CD14-positive monocyte (primary cell): ENCODE data around the gene KIF4A. TPM values are rescaled to one million over a fixed set of nuclear protein-coding genes. Genes with fewer than 3 reads are reported as not detected.

Source experiments
- DNase-seq, 3 donors: peaks; one replicate each; pipeline ENCODE4 v3.0.0-alpha.2; 2011 to 2022
- H2AFZ ChIP-seq: 2 replicates; pipeline ENCODE4 v1.6.0; 2012; ENCODE audit warnings: mild to moderate bottlenecking, low read depth, low read length, inconsistent platforms; ENCODE audit not compliant: insufficient read depth, poor library complexity, severe bottlenecking
- H3K27ac ChIP-seq, 2 donors: 1 replicate in 1 of 2; 2 replicates in 1 of 2; pipeline ENCODE4 v1.5.1; 2012 to 2013; ENCODE audit warnings: low read length in 2 of 2, control low read depth in 1 of 2, inconsistent platforms in 1 of 2, low read depth in 1 of 2, mild to moderate bottlenecking in 1 of 2
- H3K27me3 ChIP-seq, 2 donors: one replicate each; pipeline versions ENCODE4 v1.6.0 to v1.6.1; 2011 to 2013; ENCODE audit warnings: low read length in 2 of 2; ENCODE audit not compliant: control insufficient read depth in 2 of 2, insufficient read depth in 2 of 2
- H3K36me3 ChIP-seq, 2 donors: replicated peaks in 1 of 2; 1 replicate in 1 of 2; 2 replicates in 1 of 2; pipeline versions ENCODE4 v1.5.1 to v1.6.1; 2012 to 2013; ENCODE audit warnings: low read length in 2 of 2, control low read depth in 1 of 2, inconsistent platforms in 1 of 2, mild to moderate bottlenecking in 1 of 2; ENCODE audit not compliant: insufficient read depth in 2 of 2, control insufficient read depth in 1 of 2
- H3K4me1 ChIP-seq, 2 donors: 1 replicate in 1 of 2; 2 replicates in 1 of 2; pipeline versions ENCODE4 v1.5.1 to v1.6.1; 2012 to 2013; ENCODE audit warnings: low read length in 2 of 2, control low read depth in 1 of 2, inconsistent platforms in 1 of 2, mild to moderate bottlenecking in 1 of 2, moderate library complexity in 1 of 2; ENCODE audit not compliant: insufficient read depth in 2 of 2, control insufficient read depth in 1 of 2
- H3K4me2 ChIP-seq: replicated peaks from 2 replicates; pipeline ENCODE3; 2012; ENCODE audit warnings: low read length, moderate library complexity, mild to moderate bottlenecking; ENCODE audit not compliant: poor library complexity, severe bottlenecking; ENCODE audit errors: extremely low read depth
- H3K4me3 ChIP-seq, 3 experiments: fragments of 200-600 bp in 1 of 3; sonication (generic) in 1 of 3; replicated peaks in 1 of 3; 1 replicate in 2 of 3; 2 replicates in 1 of 3; pipeline ENCODE4 v1.5.1; 2011 to 2013; ENCODE audit warnings: low read length in 3 of 3, mild to moderate bottlenecking in 3 of 3, control low read depth in 2 of 3, low read depth in 2 of 3, inconsistent platforms in 1 of 3, moderate library complexity in 1 of 3
- H3K79me2 ChIP-seq: 2 replicates; pipeline ENCODE4 v1.6.0; 2012; ENCODE audit warnings: mild to moderate bottlenecking, control low read depth, inconsistent platforms, low read length, moderate library complexity; ENCODE audit not compliant: insufficient read depth
- H3K9ac ChIP-seq: 2 replicates; pipeline ENCODE4 v1.6.0; 2017; ENCODE audit warnings: low read length, mild to moderate bottlenecking; ENCODE audit not compliant: insufficient read depth, poor library complexity, severe bottlenecking
- H3K9me3 ChIP-seq, 2 donors: replicated peaks in 1 of 2; 1 replicate in 1 of 2; 2 replicates in 1 of 2; pipeline versions ENCODE4 v1.5.1 to v1.6.1; 2012 to 2013; ENCODE audit warnings: low read length in 2 of 2, control low read depth in 1 of 2; ENCODE audit not compliant: control insufficient read depth in 1 of 2, insufficient read depth in 1 of 2
- H4K20me1 ChIP-seq: 2 replicates; pipeline ENCODE4 v1.6.0; 2012; ENCODE audit warnings: mild to moderate bottlenecking, low read length, control low read depth, moderate library complexity; ENCODE audit not compliant: insufficient read depth
- H3K27ac Mint-ChIP-seq, 7 donors: one replicate each; pipeline ENCODE4 v1.8.0; 2020; ENCODE audit warnings: mild to moderate bottlenecking in 7 of 7, mixed read lengths in 7 of 7, moderate library complexity in 6 of 7, inconsistent platforms in 2 of 7
- H3K27me3 Mint-ChIP-seq, 3 donors: one replicate each; pipeline ENCODE4 v1.8.0; 2021 to 2022; ENCODE audit warnings: low read depth in 3 of 3, mild to moderate bottlenecking in 3 of 3, mixed read lengths in 3 of 3, moderate library complexity in 3 of 3, inconsistent platforms in 1 of 3
- H3K36me3 Mint-ChIP-seq, 2 donors: one replicate each; pipeline ENCODE4 v1.8.0; 2020; ENCODE audit warnings: mixed read lengths in 2 of 2, inconsistent platforms in 1 of 2, mild to moderate bottlenecking in 1 of 2
- H3K4me1 Mint-ChIP-seq: one replicate; pipeline ENCODE4 v1.8.0; 2020; ENCODE audit warnings: mild to moderate bottlenecking, mixed read lengths
- H3K4me3 Mint-ChIP-seq, 2 donors: one replicate each; pipeline ENCODE4 v1.8.0; 2020; ENCODE audit warnings: mild to moderate bottlenecking in 2 of 2, mixed read lengths in 2 of 2, moderate library complexity in 1 of 2
- H3K9me3 Mint-ChIP-seq, 7 donors: one replicate each; pipeline ENCODE4 v1.8.0; 2020 to 2022; ENCODE audit warnings: mixed read lengths in 7 of 7, mild to moderate bottlenecking in 6 of 7, moderate library complexity in 6 of 7, inconsistent platforms in 2 of 7
- CTCF ChIP-seq: fragments of 200-600 bp; IDR thresholded peaks from one replicate; pipeline ENCODE4 v1.8.0; 2022; ENCODE audit warnings: antibody characterized with exemption, mild to moderate bottlenecking
- WGBS: methylation state at CpG from one replicate; pipeline ENCODE4 v1.1.5; 2013; ENCODE audit warnings: missing lambda C conversion rate; ENCODE audit not compliant: insufficient coverage; 5-methylcytosine and 5-hydroxymethylcytosine counted together
- intact Hi-C, 2 donors: fragments of 100-400 bp; cut with micrococcal nuclease; formaldehyde crosslinking; loops; one replicate each; pipeline versions ENCODE4 v1.15.0 to v1.15.1; 2023
- polyA plus RNA-seq, 3 donors: library from polyadenylated mRNA; depleted of rRNA in 1 of 3; unstranded in 2 of 3; stranded (reverse) in 1 of 3; fragments of 300-500 nt in 2 of 3; fragments of >200 nt in 1 of 3; fragmentation: Illumina TruSeq in 2 of 3; gene quantifications; 1 replicate in 2 of 3; 2 replicates in 1 of 3; pipeline ENCODE4 v1.2.3, GENCODE V29; 2012 to 2021

The KIF4A gene
- polyA plus RNA-seq, 3 donors = 0.03 TPM; not detected in 2

GRCh38 chrX:70252491-70252890 is 37.4 kb upstream of the KIF4A start:
- Histone ChIP-seq H3K9ac (no peak overlapping the region), H3K9me3 (no peaks in the 10 kb centered on the region), H3K27me3 (peaks cover 0 to 2% of the 10 kb centered on the region in 2 donors), H3K4me1 (no peaks in the 10 kb centered on the region), H3K36me3 (no peaks in the 10 kb centered on the region), H2AFZ (no peak overlapping the region), H3K4me2 (no peak overlapping the region), H3K27ac (no peak overlapping the region), H4K20me1 (no peaks in the 10 kb centered on the region), H3K4me3 (no peak overlapping the region), H3K79me2 (no peaks in the 10 kb centered on the region)
- no peak for TF ChIP-seq CTCF
- no peaks in the 10 kb centered on the region for H3K36me3 Mint-ChIP-seq
- no peak for DNase-seq
- WGBS = 100% methylated on average over 1 of the region's 2 CpGs
- peaks cover 0 to 4% (median 2%) of the 10 kb centered on the region in 3 donors for H3K27me3 Mint-ChIP-seq
- no peaks in the 10 kb centered on the region for H3K4me1 Mint-ChIP-seq
- no peak overlapping the region for H3K27ac Mint-ChIP-seq
- intact Hi-C loops = no loop called here
- H3K9me3 Mint-ChIP-seq = peaks cover 0 to 3% (median 0%) of the 10 kb centered on the region in 7 donors
- H3K4me3 Mint-ChIP-seq = no peak overlapping the region

GRCh38 chrX:70253377-70254062 is 36.4 kb upstream of the KIF4A start:
- Histone ChIP-seq H3K79me2 (no peaks in the 10 kb centered on the region), H3K27me3 (peaks cover 0 to 2% of the 10 kb centered on the region in 2 donors), H3K9ac (no peak overlapping the region), H4K20me1 (no peaks in the 10 kb centered on the region), H3K4me3 (no peak overlapping the region), H3K27ac (no peak overlapping the region), H3K4me2 (no peak overlapping the region), H2AFZ (no peak overlapping the region), H3K9me3 (no peaks in the 10 kb centered on the region), H3K36me3 (no peaks in the 10 kb centered on the region), H3K4me1 (no peaks in the 10 kb centered on the region)
- Mint-ChIP-seq H3K27ac (no peak overlapping the region), H3K36me3 (no peaks in the 10 kb centered on the region), H3K4me3 (no peak overlapping the region), H3K4me1 (no peaks in the 10 kb centered on the region), H3K9me3 (peaks cover 0 to 2% (median 0%) of the 10 kb centered on the region in 7 donors), H3K27me3 (peaks cover 0 to 4% (median 2%) of the 10 kb centered on the region in 3 donors)
- no peak for DNase-seq
- intact Hi-C loops = no loop called here
- no peak for TF ChIP-seq CTCF
- no CpG with 5 or more reads among the region's 3 CpGs for WGBS
